A673 (cell line): ENCODE measurements around the gene C3AR1. TPM values are rescaled to one million over a fixed set of nuclear protein-coding genes. Genes with fewer than 3 reads are reported as not detected.

Source experiments
- BruUV-seq: library from RNA; stranded (reverse); fragments of 400-500 nt; replicated peaks from 2 replicates; lab custom pipeline; 2021; lab: Mats Ljungman, UMichigan
- CTCF ChIA-PET: fragments of 300-600 bp; sonication (Branson Sonifier 250); formaldehyde crosslinking; loops from one replicate; lab custom pipeline; 2022; ENCODE audit warnings: antibody characterized with exemption; lab: Charles Lee
- POLR2A ChIA-PET: fragments of 300-600 bp; sonication (Branson Sonifier 250); formaldehyde crosslinking; loops from one replicate; lab custom pipeline; 2022; ENCODE audit warnings: antibody characterized with exemption; ENCODE audit not compliant: low non-redundant PET; lab: Charles Lee
- DNase-seq: peaks from one replicate; pipeline ENCODE4 v3.0.0-alpha.2; 2015; ENCODE audit warnings: low spot score
- H3K27ac ChIP-seq: fragments of 200-600 bp; sonication (generic); 2 replicates; pipeline ENCODE4 v1.5.1; 2016; ENCODE audit warnings: mixed run types, low read depth, mild to moderate bottlenecking, mixed read lengths, antibody characterized with exemption, low read length; ENCODE audit not compliant: poor library complexity, severe bottlenecking
- H3K27me3 ChIP-seq: fragments of 200-600 bp; sonication (generic); replicated peaks from 2 replicates; pipeline ENCODE4 v1.6.1; 2017; ENCODE audit warnings: mixed run types, low read depth, mild to moderate bottlenecking, mixed read lengths, antibody characterized with exemption, low read length; ENCODE audit not compliant: insufficient read depth, poor library complexity
- H3K36me3 ChIP-seq: fragments of 200-600 bp; sonication (generic); 2 replicates; pipeline ENCODE4 v1.6.1; 2016; ENCODE audit warnings: mixed run types, mild to moderate bottlenecking, mixed read lengths, antibody characterized with exemption, low read length; ENCODE audit not compliant: insufficient read depth, poor library complexity, severe bottlenecking
- H3K4me1 ChIP-seq: fragments of 200-600 bp; sonication (generic); 2 replicates; pipeline ENCODE4 v1.6.1; 2017; ENCODE audit warnings: mixed run types, mild to moderate bottlenecking, mixed read lengths, antibody characterized with exemption, low read length; ENCODE audit not compliant: insufficient read depth, poor library complexity, severe bottlenecking
- H3K4me3 ChIP-seq: fragments of 200-600 bp; sonication (generic); 2 replicates; pipeline ENCODE4 v1.5.1; 2016; ENCODE audit warnings: low read depth, mixed run types, mild to moderate bottlenecking, mixed read lengths, low read length; ENCODE audit not compliant: poor library complexity, severe bottlenecking
- H3K9me3 ChIP-seq: fragments of 200-600 bp; sonication (generic); 2 replicates; pipeline ENCODE4 v1.6.1; 2016; ENCODE audit warnings: mixed run types, low read depth, mild to moderate bottlenecking, mixed read lengths, antibody characterized with exemption, low read length; ENCODE audit not compliant: poor library complexity, severe bottlenecking
- EZH2 ChIP-seq: fragments of 200-600 bp; sonication (generic); IDR thresholded peaks from 2 replicates; pipeline ENCODE4 v1.6.1; 2017; ENCODE audit warnings: borderline replicate concordance, low read depth, mild to moderate bottlenecking, mixed read lengths, antibody characterized with exemption, low read length; ENCODE audit not compliant: poor library complexity, severe bottlenecking
- intact Hi-C: fragments of 100-400 bp; cut with micrococcal nuclease; formaldehyde crosslinking; loops from one replicate; pipeline ENCODE4 v1.10.0; 2022; ENCODE audit not compliant: unreplicated experiment
- total RNA-seq: library from RNA; stranded (reverse); gene quantifications from 2 replicates; pipeline ENCODE4 v1.2.3, GENCODE V29; 2021
- TF ChIP-seq, protein P1 (sequence below): fragments of 300-800, 200-600 bp; sonication (generic); conservative IDR thresholded peaks from 2 replicates; pipeline ENCODE4 v1.5.1; 2017; ENCODE audit warnings: low read depth, mild to moderate bottlenecking, antibody characterized with exemption, low read length, moderate library complexity, mixed read lengths

Gene C3AR1
- total RNA-seq, 1 experiment from 2014 or later, result 3.5 TPM

DNA sequence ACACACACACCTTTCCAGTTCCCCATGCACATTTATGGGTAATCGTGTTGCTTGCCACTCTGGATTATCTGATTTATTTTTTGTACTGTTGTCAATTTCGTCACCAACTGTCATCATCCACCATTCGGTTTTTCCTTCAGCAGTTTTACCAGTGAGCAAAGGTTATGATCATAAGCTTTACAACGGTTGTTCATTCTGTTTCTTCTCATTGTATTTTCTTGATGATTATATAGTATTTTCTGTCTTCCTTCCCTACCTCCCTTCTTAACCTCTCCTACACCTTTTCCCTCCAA is 16.6 kb upstream of the C3AR1 start:
- intact Hi-C loops, result no loop called here
- no TSS peak for BruUV-seq
- TF ChIP-seq, protein P1, sequence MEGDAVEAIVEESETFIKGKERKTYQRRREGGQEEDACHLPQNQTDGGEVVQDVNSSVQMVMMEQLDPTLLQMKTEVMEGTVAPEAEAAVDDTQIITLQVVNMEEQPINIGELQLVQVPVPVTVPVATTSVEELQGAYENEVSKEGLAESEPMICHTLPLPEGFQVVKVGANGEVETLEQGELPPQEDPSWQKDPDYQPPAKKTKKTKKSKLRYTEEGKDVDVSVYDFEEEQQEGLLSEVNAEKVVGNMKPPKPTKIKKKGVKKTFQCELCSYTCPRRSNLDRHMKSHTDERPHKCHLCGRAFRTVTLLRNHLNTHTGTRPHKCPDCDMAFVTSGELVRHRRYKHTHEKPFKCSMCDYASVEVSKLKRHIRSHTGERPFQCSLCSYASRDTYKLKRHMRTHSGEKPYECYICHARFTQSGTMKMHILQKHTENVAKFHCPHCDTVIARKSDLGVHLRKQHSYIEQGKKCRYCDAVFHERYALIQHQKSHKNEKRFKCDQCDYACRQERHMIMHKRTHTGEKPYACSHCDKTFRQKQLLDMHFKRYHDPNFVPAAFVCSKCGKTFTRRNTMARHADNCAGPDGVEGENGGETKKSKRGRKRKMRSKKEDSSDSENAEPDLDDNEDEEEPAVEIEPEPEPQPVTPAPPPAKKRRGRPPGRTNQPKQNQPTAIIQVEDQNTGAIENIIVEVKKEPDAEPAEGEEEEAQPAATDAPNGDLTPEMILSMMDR, result no peak
- no peak for TF ChIP-seq EZH2
- Histone ChIP-seq H3K9me3 (no peaks in the 10 kb centered on the region), H3K36me3 (no peaks in the 10 kb centered on the region), H3K27ac (peak overlapping the region; percentile 93), H3K4me3 (peak overlapping the region; percentile 81), H3K27me3 (no peaks in the 10 kb centered on the region), H3K4me1 (peaks cover 24% of the 10 kb centered on the region)
- no peak for DNase-seq
- ChIA-PET CTCF (no interaction called here), POLR2A (interaction anchor here (0.6 kb wide), 1 partner anchor 9 kb away, joined by 4 read pairs; no protein-coding TSS in a partner anchor)

DNA sequence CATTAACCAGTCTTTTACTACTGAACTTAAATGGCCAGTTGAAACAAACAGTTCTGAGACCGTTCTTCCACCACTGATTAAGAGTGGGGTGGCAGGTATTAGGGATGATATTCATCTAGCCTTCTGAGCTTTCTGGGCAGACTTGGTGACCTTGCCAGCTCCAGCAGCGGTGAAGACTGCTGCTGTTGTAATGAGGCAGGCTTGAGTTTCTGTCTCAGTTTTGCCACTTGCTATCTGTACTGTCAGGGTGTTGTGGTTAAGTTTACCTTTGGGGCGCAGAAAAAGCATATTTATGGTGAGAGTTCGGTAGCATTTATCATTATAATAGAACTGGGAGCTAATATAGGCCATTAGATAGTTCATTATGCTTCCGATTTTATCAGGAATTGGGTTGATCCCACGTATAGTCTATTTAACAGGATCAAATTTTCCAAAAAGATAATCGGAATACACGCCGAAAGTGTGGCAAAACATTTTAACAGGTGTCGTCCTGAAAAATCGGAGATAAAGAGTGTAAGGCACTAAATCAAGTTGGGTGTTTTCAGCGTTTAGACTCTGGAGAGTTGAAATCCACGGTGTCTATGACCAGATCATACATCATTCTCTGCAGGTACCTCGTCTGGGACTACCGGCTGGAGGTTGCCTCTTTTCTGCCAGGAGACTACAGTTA is 15.2 kb upstream of the C3AR1 start:
- DNase-seq, result no peak
- ChIA-PET POLR2A (no interaction called here), CTCF (no interaction called here)
- Histone ChIP-seq H3K36me3 (no peaks in the 10 kb centered on the region), H3K4me1 (peaks cover 32% of the 10 kb centered on the region), H3K27me3 (no peaks in the 10 kb centered on the region), H3K9me3 (no peaks in the 10 kb centered on the region), H3K4me3 (peak overlapping the region; percentile 81), H3K27ac (peak overlapping the region; percentile 93)
- TSS peak; percentile 95 for BruUV-seq
- intact Hi-C loops, result no loop called here
- no peak for TF ChIP-seq EZH2
- TF ChIP-seq, protein P1, result no peak

DNA sequence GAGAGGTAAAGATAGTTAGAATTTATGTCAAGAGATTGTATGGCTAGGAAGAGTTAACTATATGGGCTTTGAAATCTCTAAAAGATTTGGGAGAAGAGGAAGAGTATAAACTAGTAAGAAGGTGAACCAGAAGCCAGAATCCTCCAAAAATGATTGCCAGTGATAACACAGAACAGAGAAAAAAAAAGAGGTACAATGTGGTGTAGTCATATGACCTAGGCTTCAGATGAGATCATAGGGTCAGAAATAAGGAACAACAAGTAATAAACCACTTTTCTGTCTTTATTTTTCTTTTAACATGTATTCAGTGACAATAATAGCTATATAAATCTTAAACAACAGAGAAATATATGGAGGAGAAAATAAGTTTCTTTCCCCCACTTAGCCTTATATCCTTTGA is 14.0 kb upstream of the C3AR1 start:
- H3K36me3 ChIP-seq, result no peaks in the 10 kb centered on the region
- TF ChIP-seq EZH2, result no peak
- TF ChIP-seq, protein P1, result no peak
- H3K27me3 ChIP-seq, result no peaks in the 10 kb centered on the region
- DNase-seq, result no peak
- H3K9me3 ChIP-seq, result no peaks in the 10 kb centered on the region
- BruUV-seq, result no TSS peak
- H3K27ac ChIP-seq, result no peak overlapping the region
- intact Hi-C loops, result no loop called here
- POLR2A ChIA-PET, result no interaction called here
- CTCF ChIA-PET, result no interaction called here
- no peak overlapping the region for H3K4me3 ChIP-seq
- peaks cover 32% of the 10 kb centered on the region for H3K4me1 ChIP-seq
